ENCODE results near the gene POLE.

POLE gene

GRCh38 chr12:132574271-132574996, 112.7 kb downstream of the POLE start:
- CTCF ChIA-PET: interaction anchor here (0.7 kb wide), 1 partner anchor 13 kb away, joined by 3 read pairs; no protein-coding TSS in a partner anchor
- Histone ChIP-seq H3K4me3 (ENCODE audit: control insufficient read depth in 1 of 7, extremely low read depth in 1 of 7, insufficient read depth in 4 of 7, low read depth in 2 of 7, low read length in 6 of 7) (no peak overlapping the region), H3K9me3 (ENCODE audit: control extremely low read depth in 1 of 5, control insufficient read depth in 4 of 5, insufficient read depth in 2 of 5, low read depth in 1 of 5, low read length in 4 of 5) (no peaks in the 10 kb centered on the region), H3K4me1 (ENCODE audit: control extremely low read depth in 1 of 4, control insufficient read depth in 4 of 4, insufficient read depth in 4 of 4, low read length in 3 of 4) (no peaks in the 10 kb centered on the region), H3K27ac (ENCODE audit: insufficient read depth in 1 of 2, low read depth in 1 of 2, low read length in 2 of 2, poor library complexity in 1 of 2, severe bottlenecking in 2 of 2) (no peak overlapping the region), H3K36me3 (ENCODE audit: control insufficient read depth in 4 of 4, insufficient read depth in 4 of 4, low read length in 3 of 4) (peaks cover 0 to 90% (median 63%) of the 10 kb centered on the region in 4 experiments), H3K27me3 (replicated peaks in 2 of 5; ENCODE audit: control insufficient read depth in 4 of 5, insufficient read depth in 5 of 5, low read length in 4 of 5) (no peaks in the 10 kb centered on the region)
- DNase-seq: no peak
- 98% methylated on average over 37 of the region's 39 CpGs for whole genome bisulfite sequencing (ENCODE audit: insufficient coverage)
- POLR2A ChIA-PET: no interaction called here
